Activated CD4-positive, alpha-beta memory T cell treated with anti-CD3 and anti-CD28 coated beads, Interleukin-2, amount 10 ng/mL, durations not matched to agents 7 days and 5 days (primary cell): ENCODE data around the gene SQOR. TPM values are rescaled to one million over a fixed set of nuclear protein-coding genes. Genes with fewer than 3 reads are reported as not detected.

Source experiments
- CTCF ChIA-PET: fragments of 350-600 bp; sonication (Branson Sonifier 250); formaldehyde crosslinking; loops from one replicate; lab custom pipeline; 2021; ENCODE audit warnings: antibody characterized with exemption, inconsistent platforms; lab: Charles Lee
- POLR2A ChIA-PET: fragments of 350-600 bp; sonication (Branson Sonifier 250); formaldehyde crosslinking; loops from one replicate; lab custom pipeline; 2021; ENCODE audit warnings: antibody characterized with exemption; lab: Charles Lee
- DNase-seq: peaks from one replicate; pipeline ENCODE4 v3.0.0-alpha.2; 2020
- H3K27ac Mint-ChIP-seq: one replicate; pipeline ENCODE4 v1.8.0; 2021; ENCODE audit warnings: mild to moderate bottlenecking, mixed read lengths
- H3K27me3 Mint-ChIP-seq: one replicate; pipeline ENCODE4 v1.8.0; 2021; ENCODE audit warnings: mixed read lengths
- H3K36me3 Mint-ChIP-seq: one replicate; pipeline ENCODE4 v1.8.0; 2021; ENCODE audit warnings: low read depth, mixed read lengths
- H3K4me1 Mint-ChIP-seq: one replicate; pipeline ENCODE4 v1.8.0; 2021; ENCODE audit warnings: mixed read lengths
- H3K4me3 Mint-ChIP-seq: one replicate; pipeline ENCODE4 v1.8.0; 2021; ENCODE audit warnings: mild to moderate bottlenecking, mixed read lengths
- H3K9me3 Mint-ChIP-seq: one replicate; pipeline ENCODE4 v1.8.0; 2021; ENCODE audit warnings: mixed read lengths
- total RNA-seq, 2 experiments: library from RNA; stranded (reverse); gene quantifications; one replicate each; pipeline ENCODE4 v1.2.3, GENCODE V29; 2021

Gene SQOR
- total RNA-seq, 2 experiments from 2014 or later, result 139 to 142 TPM

GRCh38 chr15:45732662-45733061, 97.8 kb downstream of the SQOR start:
- ChIA-PET CTCF (no interaction called here), POLR2A (no interaction called here)
- Mint-ChIP-seq H3K4me3 (no peak overlapping the region), H3K4me1 (no peaks in the 10 kb centered on the region), H3K9me3 (no peaks in the 10 kb centered on the region), H3K27me3 (peaks cover 20% of the 10 kb centered on the region), H3K36me3 (no peaks in the 10 kb centered on the region), H3K27ac (no peak overlapping the region)
- no peak for DNase-seq

- ChIA-PET CTCF (no interaction called here), POLR2A (no interaction called here)
- H3K27ac Mint-ChIP-seq, result no peak overlapping the region
- no peak for DNase-seq
- peaks cover 28% of the 10 kb centered on the region for H3K27me3 Mint-ChIP-seq
- H3K36me3 Mint-ChIP-seq, result no peaks in the 10 kb centered on the region
- no peak overlapping the region for H3K4me3 Mint-ChIP-seq
- no peaks in the 10 kb centered on the region for H3K4me1 Mint-ChIP-seq
- no peaks in the 10 kb centered on the region for H3K9me3 Mint-ChIP-seq
Observed at GRCh38 chr15:45734260-45734711, 99.5 kb downstream of the SQOR start.

Other genes with a start within 250 kb of the SQOR start
- 1 to 10 TPM; 3.2 to 3.3 TPM for gene SLC30A4, start 112.3 kb upstream of the SQOR start, total RNA-seq
- 10 to 100 TPM; 39.3 to 43.1 TPM for gene BLOC1S6, start 47.6 kb upstream of the SQOR start, total RNA-seq